Liver (tissue), 3 donors: ENCODE data around the gene NTPCR.

Experiments
- CTCF ChIP-seq: fragments of 150-350 bp; IDR thresholded peaks from 2 replicates; pipeline ENCODE4 v1.5.1; 2017; ENCODE audit warnings: improper control_type of control experiment, low read depth, low read length; ENCODE audit not compliant: missing input control
- EGR1 ChIP-seq, 2 donors: IDR thresholded peaks; 2 replicates each; pipeline ENCODE4 v1.6.1; 2016 to 2018; ENCODE audit warnings: antibody characterized with exemption in 2 of 2, low read depth in 2 of 2
- FOXA1 ChIP-seq: IDR thresholded peaks from 2 replicates; pipeline ENCODE4 v1.6.1; 2016; ENCODE audit warnings: antibody characterized with exemption
- JUND ChIP-seq, 2 donors: IDR thresholded peaks; 2 replicates each; pipeline ENCODE4 v1.6.1; 2016; ENCODE audit warnings: antibody characterized with exemption in 2 of 2
- RAD21 ChIP-seq, 2 donors: IDR thresholded peaks; 2 replicates each; pipeline ENCODE4 v1.6.1; 2016; ENCODE audit warnings: antibody characterized with exemption in 2 of 2, mild to moderate bottlenecking in 2 of 2
- REST ChIP-seq: IDR thresholded peaks from 2 replicates; pipeline ENCODE4 v1.6.1; 2016; ENCODE audit warnings: antibody characterized with exemption, mild to moderate bottlenecking
- RXRA ChIP-seq, 2 donors: IDR thresholded peaks; 2 replicates each; pipeline ENCODE4 v1.6.1; 2017 to 2018; ENCODE audit warnings: antibody characterized with exemption in 2 of 2, mild to moderate bottlenecking in 1 of 2
- SP1 ChIP-seq: IDR thresholded peaks from 2 replicates; pipeline ENCODE4 v1.6.1; 2018; ENCODE audit warnings: antibody characterized with exemption, mild to moderate bottlenecking
- TAF1 ChIP-seq: conservative IDR thresholded peaks from 2 replicates; pipeline ENCODE4 v1.6.1; 2016; ENCODE audit warnings: antibody characterized with exemption, mild to moderate bottlenecking
- YY1 ChIP-seq: IDR thresholded peaks from 2 replicates; pipeline ENCODE4 v1.6.1; 2016; ENCODE audit warnings: antibody characterized with exemption, mild to moderate bottlenecking
- TF ChIP-seq, protein P1 (sequence below): IDR thresholded peaks from 2 replicates; pipeline ENCODE4 v1.6.1; 2016; ENCODE audit warnings: antibody characterized with exemption
- donor health status: healthy.
- donor health status: healthy.

GRCh38 chr1:232924874-232925273, 25.5 kb upstream of the NTPCR start:
- no peak for TF ChIP-seq CTCF
- no peak for TF ChIP-seq EGR1 (IDR thresholded peaks at IDR 0.05; ENCODE audit: low read depth in 2 of 2)
- TF ChIP-seq FOXA1: no peak
- no peak for TF ChIP-seq RXRA (IDR thresholded peaks at IDR 0.05)
- TF ChIP-seq SP1: no peak
- no peak for TF ChIP-seq REST
- TF ChIP-seq JUND (IDR thresholded peaks at IDR 0.05): no peak
- TF ChIP-seq, protein P1, sequence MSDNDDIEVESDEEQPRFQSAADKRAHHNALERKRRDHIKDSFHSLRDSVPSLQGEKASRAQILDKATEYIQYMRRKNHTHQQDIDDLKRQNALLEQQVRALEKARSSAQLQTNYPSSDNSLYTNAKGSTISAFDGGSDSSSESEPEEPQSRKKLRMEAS: no peak
- TF ChIP-seq RAD21 (IDR thresholded peaks at IDR 0.05): no peak
- no peak for TF ChIP-seq YY1
- TF ChIP-seq TAF1: no peak
